Anterior cingulate cortex (tissue), 58 donors: ENCODE measurements around the gene RPUSD1.
A peak's percentile ranks its signal among the peaks of the same experiment; 100 is the strongest.

Experiments used
- DNase-seq, 58 donors: peaks; one replicate each; lab custom pipeline; 2025; lab: John Stamatoyannopoulos, UW

Gene RPUSD1

DNA sequence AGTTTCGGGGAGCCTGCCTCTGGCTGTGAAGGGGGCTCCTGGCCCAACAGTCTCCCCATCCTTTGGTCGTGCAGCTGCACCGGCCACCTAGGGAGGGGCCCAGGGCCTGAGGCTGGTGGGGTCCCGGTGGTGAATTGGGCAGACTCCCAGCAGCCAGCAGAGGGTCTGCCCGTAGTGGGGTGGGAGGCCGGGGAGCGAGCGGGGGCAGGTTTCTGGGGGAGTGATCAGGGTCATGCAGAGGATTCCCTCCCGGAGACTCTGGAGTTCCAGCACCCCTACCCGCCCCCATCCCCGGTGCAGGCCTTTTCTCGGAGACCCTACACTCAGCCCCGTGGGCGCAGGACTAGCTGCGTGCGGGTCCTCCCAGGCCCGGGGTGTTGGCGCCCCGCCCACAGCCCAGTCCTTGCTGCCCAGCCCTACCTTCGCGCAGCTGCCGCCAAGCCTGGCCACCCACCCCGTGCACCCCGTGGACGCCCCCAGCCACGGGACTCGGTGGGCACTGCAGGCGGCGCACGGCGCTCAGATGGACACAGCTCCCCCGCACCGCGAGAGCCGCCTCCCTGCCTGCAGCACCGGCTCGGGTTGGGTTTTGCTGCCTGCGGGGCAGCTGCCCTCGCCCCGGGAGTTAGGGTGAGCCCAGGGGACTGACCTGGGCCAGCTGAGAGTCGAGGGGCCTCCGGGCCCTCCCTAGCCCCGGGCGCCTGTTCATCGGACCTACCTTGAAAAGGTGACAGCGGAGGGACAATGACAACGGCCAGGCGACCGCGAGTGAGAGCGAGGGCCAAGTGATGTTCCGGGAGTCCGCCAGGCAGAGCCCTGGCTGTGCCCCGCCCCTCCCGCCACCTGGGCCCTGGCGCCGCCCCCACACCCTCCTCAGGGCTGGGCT is 12.0 kb upstream of the RPUSD1 start, which contains the start of gene GNG13:
Gene GNG13, minus strand, starts transcription at position 787 of the 886 bp plus-strand sequence. CDS start 1,657 bp downstream, outside the sequence.
- DNase-seq, result peak in 1 of 58 donors; percentile 55

DNA sequence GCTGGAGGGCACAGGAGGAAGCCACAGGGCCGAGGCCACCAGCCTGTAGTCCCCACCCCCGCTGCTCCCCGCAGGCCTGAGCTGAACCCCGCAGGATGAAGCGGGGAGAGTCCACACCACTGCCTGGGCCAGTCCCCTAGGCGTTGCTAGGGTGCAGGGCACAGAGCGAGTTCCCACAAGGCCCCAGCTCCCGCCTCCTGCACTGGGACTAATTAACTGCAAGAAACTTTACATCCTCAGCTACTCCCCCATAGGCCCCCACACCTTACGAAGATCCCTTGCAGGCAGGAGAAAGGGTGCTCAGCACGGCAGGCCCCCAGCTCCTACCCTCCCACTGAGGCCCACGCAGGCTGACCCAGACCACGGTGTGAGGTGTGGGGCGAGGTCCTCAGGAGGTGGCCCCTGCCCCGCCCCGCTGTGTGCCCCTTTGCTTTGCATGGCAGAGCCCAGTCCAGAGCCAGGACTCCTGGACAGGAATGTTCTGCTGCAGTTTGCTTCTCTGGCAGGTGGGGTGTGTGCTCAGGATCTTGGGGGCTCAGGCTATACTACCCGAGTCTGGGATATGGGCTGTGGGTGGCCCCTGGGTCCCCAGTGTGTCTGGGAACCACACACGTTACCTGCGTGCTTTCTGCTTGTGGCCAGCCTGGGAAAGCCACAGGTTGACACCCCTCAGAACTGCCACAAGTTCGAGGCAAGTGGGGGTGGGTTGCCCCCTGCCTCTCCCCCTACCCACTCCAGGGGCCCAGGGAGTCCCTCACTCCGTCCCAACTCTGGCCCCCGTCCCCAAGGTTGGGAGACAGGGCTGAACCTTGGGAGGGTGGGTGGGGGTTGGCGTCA is 11.1 kb upstream of the RPUSD1 start:
- no peak for DNase-seq

DNA sequence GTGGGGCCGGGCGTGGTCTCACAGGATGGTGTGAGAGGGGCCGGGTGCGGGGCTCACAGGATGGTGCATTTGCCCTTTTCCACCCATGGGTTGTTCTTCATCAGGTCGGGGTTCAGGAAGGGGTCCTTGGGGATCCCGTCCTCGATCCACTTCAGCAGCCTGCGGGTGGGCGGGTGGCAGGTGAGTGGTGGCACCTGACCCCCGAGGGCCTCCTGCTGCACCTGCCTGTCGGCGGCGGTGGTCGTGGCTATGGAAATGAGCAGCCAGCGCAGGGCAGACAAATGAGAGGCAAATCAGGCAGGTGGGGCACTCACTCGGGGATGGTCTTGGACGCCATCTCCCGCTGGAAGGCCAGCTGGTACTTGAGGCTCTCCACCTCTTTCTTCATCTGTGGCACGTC is 10.5 kb upstream of the RPUSD1 start:
- DNase-seq, result no peak

DNA sequence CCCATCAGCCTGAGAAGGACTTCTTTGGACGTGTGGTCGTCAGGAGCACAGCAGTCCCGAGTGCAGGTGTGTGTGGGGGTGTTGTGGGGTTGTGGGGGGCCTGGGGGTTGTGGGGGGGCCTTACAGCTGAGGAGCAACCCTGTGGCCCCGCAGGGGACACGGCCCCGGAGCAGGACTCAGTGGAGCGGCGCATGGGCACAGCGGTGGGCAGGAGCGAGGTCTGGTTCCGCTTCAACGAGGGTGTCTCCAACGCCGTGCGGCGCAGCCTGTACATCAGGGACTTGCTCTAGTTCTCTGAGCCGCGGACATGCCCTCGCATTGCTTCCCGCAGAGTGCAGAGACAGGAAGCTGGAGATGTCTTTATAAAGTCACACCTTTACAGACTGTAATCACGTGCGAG is 9.5 kb upstream of the RPUSD1 start:
- DNase-seq, result no peak

DNA sequence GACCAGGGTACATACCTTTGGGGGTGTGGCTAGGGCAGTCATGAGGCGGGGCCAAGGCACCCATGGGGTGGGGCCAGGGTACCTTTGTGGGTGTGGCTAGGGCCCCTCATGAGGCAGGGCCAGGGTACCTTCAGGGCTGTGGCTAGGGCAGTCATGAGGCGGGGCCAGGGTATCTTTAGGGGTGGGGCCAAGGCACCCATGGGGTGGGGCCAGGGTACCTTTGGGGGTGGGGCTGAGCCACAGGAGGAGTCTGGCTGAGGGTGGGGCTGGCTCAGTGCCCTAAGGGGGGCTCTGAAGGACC is 8.9 kb upstream of the RPUSD1 start:
- DNase-seq, result no peak

DNA sequence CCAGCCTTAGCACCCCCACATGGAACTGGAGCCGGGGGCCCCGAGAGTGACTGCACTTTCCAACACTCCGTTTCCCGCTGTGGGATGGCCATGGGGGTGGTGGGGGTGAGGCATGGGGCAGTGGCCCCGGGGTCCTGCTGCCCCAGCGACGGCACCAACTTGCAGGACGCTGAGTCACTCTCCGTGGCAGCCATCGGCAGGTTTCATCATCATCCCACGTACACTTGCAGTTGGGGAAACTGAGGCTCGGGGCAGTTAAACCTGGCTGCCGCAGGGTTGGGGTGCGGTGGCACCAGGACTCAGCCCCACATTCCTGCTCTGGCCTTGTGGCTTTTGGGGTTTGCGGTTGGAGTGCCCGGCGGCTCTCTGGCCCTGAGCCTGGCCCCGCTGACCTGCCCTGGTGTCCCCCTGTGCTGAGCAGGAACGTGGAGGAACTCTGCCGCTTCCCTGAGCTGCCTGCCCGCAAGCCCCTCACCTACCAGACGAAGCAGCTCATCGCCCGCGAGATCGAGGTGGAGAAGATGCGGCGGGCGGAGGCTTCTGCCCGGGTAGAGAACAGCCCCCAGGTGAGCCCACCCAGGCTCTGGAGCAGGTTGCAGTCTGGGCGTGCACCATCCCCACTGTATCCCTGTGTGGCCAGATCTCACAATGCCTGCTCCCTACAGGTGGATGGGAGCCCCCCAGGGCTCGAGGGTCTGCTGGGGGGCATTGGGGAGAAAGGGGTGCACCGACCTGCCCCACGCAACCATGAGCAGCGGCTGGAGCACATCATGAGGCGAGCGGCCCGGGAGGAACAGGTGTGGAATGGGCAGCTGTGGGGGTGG is 8.3 kb upstream of the RPUSD1 start:
- no peak for DNase-seq

DNA sequence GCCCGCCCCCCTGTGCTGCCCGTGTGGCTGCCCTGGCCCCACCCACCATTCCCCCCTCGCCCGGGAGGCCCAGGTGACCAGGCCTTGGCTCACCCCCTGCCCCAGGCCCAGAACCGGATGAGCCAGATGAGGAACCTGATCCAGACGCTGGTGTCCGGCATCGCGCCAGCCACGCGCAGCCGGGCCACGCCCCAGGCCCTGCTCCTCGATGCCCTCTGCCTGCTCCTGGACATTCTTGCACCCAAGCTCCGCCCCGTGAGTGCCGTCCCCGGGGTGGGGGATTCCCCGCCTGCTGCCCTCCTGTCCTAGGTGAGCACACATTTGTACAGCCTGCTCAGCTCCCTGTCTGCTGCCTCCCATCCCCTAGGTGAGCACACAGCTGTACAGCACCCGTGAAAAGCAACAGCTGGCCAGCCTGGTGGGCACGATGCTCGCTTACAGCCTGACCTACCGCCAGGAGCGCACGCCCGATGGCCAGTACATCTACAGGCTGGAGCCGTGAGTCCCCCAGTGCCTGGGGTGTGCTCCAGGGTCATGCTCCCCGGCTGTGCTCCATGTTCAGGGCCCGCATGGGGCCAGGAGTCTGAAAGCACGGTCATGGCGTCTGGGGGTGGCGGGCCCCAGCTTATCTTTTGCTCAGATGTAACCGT is 7.5 kb upstream of the RPUSD1 start:
- no peak for DNase-seq

DNA sequence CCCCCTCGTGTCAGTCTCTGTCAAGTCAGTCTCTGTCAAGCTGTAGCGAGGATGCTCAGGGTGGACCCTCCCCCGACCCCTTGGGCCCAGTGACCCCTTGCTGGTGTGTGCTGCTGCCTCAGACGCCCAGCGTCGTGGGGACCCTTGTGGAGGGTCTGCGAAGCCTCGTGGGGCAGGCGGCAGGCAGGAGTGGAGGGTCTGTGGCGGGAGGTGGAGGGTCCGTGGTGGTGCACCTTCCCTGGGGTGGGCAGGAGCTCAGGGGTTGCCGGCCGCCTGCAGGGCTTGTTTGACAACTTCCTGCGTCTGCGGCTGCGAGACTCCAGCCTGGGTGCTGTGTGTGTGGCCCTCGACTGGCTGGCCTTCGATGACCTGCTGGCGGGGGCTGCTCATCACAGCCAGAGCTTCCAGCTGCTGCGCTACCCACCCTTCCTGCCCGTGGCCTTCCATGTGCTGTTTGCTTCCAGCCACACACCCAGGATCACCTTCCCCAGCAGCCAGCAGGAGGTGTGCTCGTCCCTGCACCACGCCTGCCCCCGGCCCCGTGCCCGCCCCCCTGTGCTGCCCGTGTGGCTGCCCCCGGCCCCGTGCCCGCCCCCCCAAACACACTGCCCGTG is 6.8 kb upstream of the RPUSD1 start:
- no peak for DNase-seq

DNA sequence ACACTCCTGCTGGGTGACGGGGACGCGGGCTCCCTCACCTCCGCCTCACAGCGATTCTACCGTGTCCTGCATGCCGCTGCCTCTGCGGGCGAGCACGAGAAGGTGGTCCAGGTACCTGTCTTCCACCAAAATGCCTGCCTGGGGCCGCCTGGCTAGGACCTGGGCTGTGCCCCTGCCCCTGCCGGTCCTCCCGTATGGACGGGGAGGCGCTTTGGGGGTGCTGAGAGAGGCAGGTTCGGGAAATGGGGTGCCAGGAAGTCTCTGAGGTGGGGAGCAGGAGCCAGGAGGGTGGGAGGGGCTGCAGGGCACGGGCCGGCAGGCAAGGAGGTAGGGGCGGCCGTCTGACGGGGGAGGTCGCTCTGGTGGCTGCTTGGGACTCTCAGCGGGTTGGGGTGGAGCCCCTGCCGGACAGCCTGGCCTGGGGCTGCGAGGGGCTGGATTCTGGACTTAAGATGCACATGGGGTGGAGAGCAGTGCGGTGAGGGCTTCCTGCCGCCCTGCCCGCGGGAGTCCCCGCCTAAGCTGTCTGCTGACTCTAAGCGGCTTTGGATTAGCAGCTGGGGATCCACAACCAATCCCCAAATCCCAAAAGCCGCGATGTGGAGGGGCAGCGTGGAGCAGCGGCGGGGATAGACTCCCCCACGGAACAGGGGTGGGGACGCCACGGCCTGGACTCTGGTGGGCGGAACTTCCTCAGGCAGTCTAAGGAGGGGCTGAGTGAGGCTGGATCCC is 6.1 kb upstream of the RPUSD1 start:
- no peak for DNase-seq

DNA sequence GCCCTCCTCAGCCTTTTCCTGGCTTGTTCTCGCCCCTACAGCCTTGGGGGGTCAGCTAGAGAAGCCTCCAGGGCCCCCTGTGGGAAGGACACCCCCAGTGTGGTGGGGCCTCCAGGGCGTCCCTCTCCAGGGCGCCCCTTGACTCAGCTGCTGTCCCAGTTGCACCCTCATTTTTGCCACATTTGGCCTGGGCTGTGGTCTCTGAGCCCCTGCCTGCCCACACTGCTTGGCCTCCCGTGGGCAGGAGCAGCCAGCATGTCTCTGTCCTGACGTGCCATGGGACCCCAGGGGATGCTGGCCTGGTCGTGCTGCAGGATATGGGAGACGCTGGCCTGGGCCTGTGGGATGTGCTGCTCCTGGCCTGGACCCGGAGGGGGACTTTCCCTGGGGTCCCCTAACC is 5.2 kb upstream of the RPUSD1 start:
- no peak for DNase-seq

DNA sequence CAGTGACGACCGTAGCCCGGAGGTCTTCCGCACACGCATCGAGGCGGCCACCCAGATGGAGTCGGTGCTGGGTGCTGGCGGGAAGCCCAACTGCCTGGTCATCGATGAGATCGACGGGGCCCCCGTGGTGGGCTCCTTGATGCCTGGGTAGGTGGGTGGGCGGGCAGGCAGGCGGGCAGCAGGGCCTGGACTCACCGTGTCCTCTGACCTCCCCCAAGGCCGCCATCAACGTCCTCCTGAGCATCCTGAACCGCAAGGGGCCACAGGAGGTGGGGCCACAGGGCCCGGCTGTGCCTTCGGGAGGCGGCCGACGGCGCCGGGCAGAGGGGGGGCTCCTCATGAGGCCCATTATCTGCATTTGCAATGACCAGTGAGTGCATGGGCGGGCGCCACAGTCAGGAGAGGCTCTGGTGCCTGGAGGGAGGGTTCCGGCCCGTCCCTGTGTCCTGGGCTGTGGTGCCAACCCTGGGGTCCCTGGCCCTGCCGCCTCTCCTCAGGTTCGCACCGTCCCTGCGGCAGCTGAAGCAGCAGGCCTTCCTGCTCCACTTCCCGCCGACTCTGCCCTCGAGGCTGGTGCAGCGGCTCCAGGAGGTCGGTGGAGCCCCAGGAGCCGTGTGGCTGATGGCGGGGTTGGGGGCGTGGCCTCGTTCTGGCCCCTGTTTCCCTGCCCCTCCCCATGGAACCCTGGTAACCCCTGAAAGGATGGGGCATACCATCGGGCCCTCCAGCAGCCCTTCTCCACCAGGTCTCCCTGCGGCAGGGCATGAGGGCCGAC is 4.2 kb upstream of the RPUSD1 start:
- DNase-seq, result no peak

DNA sequence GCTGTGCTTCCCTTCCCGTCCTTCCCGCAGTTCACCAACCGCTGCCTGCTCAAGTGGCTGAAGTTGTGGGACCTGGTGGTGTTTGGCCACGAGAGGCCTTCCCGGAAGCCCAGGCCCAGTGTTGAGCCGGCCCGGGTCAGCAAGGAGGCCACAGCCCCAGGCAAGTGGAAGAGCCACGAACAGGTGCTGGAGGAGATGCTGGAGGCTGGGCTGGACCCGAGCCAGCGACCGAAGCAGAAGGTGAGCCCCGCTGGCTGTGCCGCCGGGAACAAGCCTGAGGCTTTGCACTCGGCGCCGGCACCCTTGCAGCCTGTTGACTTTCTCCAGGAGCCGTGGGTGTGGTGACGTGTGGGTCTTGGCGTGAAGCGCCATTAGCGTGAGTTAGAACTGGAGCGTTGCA is 3.0 kb upstream of the RPUSD1 start:
- no peak for DNase-seq

DNA sequence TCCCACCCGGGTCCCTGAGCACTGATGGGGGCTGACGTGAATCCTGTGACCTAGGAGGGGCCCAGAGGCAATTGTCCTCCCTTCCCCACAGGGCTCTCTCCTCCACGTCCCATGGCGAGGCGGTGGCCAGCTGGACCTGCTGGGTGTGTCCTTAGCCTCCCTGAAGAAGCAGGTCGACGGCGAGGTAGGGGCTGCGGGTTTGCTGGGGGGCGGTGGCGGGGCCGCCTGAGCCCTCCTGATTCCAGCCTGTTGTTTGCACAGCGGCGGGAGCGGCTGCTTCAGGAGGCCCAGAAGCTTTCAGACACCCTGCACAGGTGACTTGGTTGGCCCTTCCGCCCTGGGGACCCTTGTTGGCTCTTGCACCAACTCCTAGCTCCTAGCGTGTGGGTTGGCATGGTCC is 1.9 kb upstream of the RPUSD1 start:
- DNase-seq, result no peak

DNA sequence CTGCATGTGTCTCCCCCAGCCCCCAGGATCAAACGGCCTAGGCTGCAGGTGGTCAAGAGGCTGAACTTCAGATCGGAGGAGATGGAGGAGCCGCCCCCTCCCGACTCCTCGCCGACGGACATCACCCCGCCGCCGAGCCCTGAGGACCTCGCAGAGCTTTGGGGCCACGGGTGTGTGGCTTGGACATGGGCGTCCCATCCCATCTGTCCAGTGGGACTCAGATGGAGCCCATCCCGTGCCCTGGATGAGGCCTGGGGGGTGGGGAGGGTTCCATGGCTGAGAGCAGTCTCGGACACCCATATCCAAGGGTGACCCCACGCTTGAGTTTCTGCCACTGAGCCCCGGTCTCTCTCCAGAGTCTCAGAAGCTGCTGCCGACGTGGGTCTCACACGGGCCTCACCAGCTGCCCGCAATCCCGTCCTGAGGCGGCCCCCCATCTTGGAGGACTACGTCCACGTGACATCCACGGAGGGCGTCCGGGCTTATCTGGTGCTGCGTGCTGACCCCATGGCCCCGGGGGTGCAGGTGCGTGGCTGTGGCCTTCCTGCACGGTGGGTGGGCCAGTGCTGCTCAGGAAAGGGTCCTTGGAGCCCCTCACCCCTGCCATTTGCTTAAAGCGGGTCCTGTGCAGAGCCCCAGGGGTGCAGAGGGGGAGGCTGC is 1.1 kb upstream of the RPUSD1 start:
- DNase-seq, result no peak

DNA sequence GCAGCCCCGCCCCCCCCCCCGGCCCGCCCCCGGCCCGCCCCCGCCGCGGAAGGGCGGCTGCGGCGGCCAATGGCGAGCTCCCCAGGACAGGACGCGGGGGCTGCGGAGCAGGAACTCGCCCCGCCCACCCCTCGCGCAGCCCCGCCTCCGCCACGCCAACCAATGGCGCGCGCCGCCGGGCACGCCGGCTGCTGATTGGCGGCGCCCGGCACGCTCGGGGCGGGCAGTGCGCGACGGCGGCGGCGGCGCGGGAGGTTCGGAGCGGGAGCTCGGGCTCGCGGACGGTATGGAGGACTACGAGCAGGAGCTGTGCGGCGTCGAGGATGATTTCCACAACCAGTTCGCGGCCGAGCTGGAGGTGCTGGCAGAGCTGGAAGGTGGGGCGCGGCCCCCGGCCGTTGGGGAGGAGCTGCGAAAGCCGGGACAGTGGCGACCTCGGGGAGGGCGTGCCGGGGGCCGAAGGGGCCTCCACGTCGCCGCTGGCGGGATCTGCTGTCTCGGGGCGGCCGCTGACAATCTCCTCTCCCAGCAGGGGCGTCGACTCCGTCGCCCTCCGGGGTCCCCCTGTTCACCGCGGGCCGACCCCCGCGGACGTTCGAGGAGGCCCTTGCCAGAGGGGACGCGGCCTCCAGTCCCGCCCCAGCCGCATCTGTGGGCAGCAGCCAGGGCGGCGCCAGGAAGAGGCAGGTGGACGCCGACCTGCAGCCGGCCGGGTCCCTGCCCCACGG is 382 bp upstream of the RPUSD1 start, which contains the start of gene CHTF18:
Gene CHTF18, plus strand, starts transcription at position 222 of the 728 bp plus-strand sequence. Its CDS starts 65 bp downstream, at position 287.
- DNase-seq, result peak; percentile 31 to 94 (median 86)

DNA sequence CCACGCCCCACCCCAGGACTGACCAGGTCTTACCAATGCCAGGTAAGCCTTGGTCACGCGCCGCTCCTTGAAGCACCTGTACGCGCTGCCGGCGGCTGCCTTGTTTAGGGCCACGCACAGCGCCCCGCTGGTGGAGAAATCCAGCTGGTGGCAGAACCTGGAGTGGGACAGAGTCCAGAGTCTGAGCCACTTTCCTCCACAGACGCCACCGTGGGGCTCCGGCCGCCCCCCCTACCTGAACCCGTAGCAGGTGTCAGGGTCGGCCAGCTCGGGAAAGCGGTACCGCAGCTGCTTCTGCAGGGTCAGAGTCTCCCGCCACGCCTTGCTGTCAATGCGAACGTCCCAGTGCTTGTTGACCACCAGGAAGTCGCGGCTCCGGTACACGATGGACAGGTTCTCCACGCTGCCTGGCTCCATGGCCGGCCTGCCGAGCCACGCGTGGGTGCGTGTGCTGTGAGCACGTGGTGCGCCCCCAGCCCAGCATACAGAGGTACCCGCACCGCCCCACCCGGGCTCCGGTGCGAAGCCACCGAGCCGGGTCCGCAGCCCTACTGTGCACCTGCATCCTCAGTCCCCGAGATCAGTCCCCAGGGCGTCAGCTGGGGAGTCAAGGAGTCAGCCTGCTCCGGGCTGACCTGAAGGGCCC is 737 bp downstream of the RPUSD1 start:
- DNase-seq, result peak in 1 of 58 donors; percentile 5
